K562 (cell line): Measurements from ENCODE around the gene BSDC1. TPM values are rescaled to one million over a fixed set of nuclear protein-coding genes. Genes with fewer than 3 reads are reported as not detected.
A peak's percentile ranks its signal among the peaks of the same experiment; 100 is the strongest.

Source experiments
- ATF6 ChIP-seq: sonication (generic); formaldehyde crosslinking; IDR thresholded peaks from 2 replicates; pipeline ENCODE4 v1.4.0; 2020; ENCODE audit warnings: mild to moderate bottlenecking, missing genetic modification reagents
- BCOR ChIP-seq: fragments of 450-650 bp; IDR thresholded peaks from 2 replicates; pipeline ENCODE4 v1.6.1; 2016
- CBFA2T2 ChIP-seq: fragments of 450-650 bp; conservative IDR thresholded peaks from 2 replicates; pipeline ENCODE4 v1.6.1; 2017; ENCODE audit warnings: mild to moderate bottlenecking
- CCNT2 ChIP-seq: IDR thresholded peaks from 2 replicates; pipeline ENCODE4 v1.6.1; 2011; ENCODE audit warnings: borderline replicate concordance, low read depth, mild to moderate bottlenecking, moderate library complexity, mixed read lengths, low read length; ENCODE audit not compliant: insufficient read length; ENCODE audit errors: extremely low read depth
- EP300 ChIP-seq: IDR thresholded peaks from 2 replicates; pipeline ENCODE4 v1.6.1; 2012; ENCODE audit warnings: low read length, improper control_type of control experiment
- FUS ChIP-seq: fragments of 200-400 bp; formaldehyde crosslinking; optimal IDR thresholded peaks from 2 replicates; pipeline ENCODE3; 2017; ENCODE audit warnings: low read depth, low read length
- HMGXB4 ChIP-seq: sonication (generic); formaldehyde crosslinking; IDR thresholded peaks from 2 replicates; pipeline ENCODE4 v1.8.1; 2023; ENCODE audit warnings: mild to moderate bottlenecking, missing genetic modification reagents
- HNRNPL ChIP-seq: fragments of 200-400 bp; formaldehyde crosslinking; IDR thresholded peaks from 2 replicates; pipeline ENCODE4 v1.6.1; 2017; ENCODE audit warnings: low read depth, mild to moderate bottlenecking, low read length
- MCM2 ChIP-seq: fragments of 450-650 bp; IDR thresholded peaks from 2 replicates; pipeline ENCODE4 v1.6.1; 2017; ENCODE audit warnings: low read depth, mild to moderate bottlenecking
- MTA3 ChIP-seq: fragments of 450-650 bp; formaldehyde crosslinking; IDR thresholded peaks from 2 replicates; pipeline ENCODE4 v1.6.1; 2017; ENCODE audit warnings: mild to moderate bottlenecking, borderline replicate concordance
- RCOR1 ChIP-seq, 2 experiments: IDR thresholded peaks; 2 replicates each; pipeline ENCODE4 v1.6.1; 2012; ENCODE audit warnings: low read depth in 2 of 2, low read length in 2 of 2, borderline replicate concordance in 1 of 2, improper control_type of control experiment in 1 of 2
- SMARCA4 ChIP-seq: fragments of 450-650 bp; IDR thresholded peaks from 2 replicates; pipeline ENCODE4 v1.6.1; 2016
- SNAPC5 ChIP-seq: fragments of 250-450 bp; sonication (Bioruptor Pico); IDR thresholded peaks from 2 replicates; pipeline ENCODE4 v1.8.0; 2021; ENCODE audit warnings: moderate library complexity, mild to moderate bottlenecking, inconsistent platforms
- TCF7L2 ChIP-seq: fragments of 150-350 bp; IDR thresholded peaks from 2 replicates; pipeline ENCODE4 v1.6.1; 2016; ENCODE audit warnings: low read depth, mild to moderate bottlenecking, low read length, moderate library complexity
- TRIM24 ChIP-seq, 2 experiments: fragments of 450-650 bp; IDR thresholded peaks; 2 replicates each; pipeline ENCODE4 v1.6.1; 2016
- ZNF197 ChIP-seq: fragments of 200-800 bp; sonication (Bioruptor generic); IDR thresholded peaks from 2 replicates; pipeline ENCODE4 v1.6.1; 2016; ENCODE audit warnings: low read depth, missing genetic modification characterization, missing compliant biosample characterization
- ZNF263 ChIP-seq: sonication (generic); formaldehyde crosslinking; IDR thresholded peaks from 2 replicates; pipeline ENCODE4 v1.8.0; 2022; ENCODE audit warnings: mild to moderate bottlenecking, missing genetic modification reagents, borderline replicate concordance
- ZNF79 ChIP-seq: fragments of 250-450 bp; sonication (Bioruptor Pico); IDR thresholded peaks from 2 replicates; pipeline ENCODE4 v1.4.0; 2020; ENCODE audit warnings: low read depth, mild to moderate bottlenecking, moderate library complexity
- polyA plus RNA-seq, 8 experiments: library from polyadenylated mRNA; depleted of rRNA in 4 of 8; stranded (reverse) in 5 of 8; unstranded in 3 of 8; fragments of >200 nt; fragmentation: Nextera tagmentation in 2 of 8; fragmentation: Illumina TruSeq in 1 of 8; extraction: Ambion mirVana in 2 of 8; extraction: Trizol in 1 of 8; gene quantifications; 2 replicates each; pipeline versions ENCODE4 v1.2.1 to v1.2.3, GENCODE V29; 2011 to 2014; ENCODE audit warnings: inconsistent platforms in 1 of 8, missing spikeins in 1 of 8
- total RNA-seq, 7 experiments: library from RNA; depleted of rRNA in 6 of 7; stranded (reverse); fragments of >200 nt in 6 of 7; fragmentation: Illumina TruSeq in 2 of 7; extraction: Trizol in 2 of 7; gene quantifications; 2 replicates each; pipeline versions ENCODE4 v1.2.1 to v1.2.3, GENCODE V29; 2011 to 2021; ENCODE audit warnings: low replicate concordance in 1 of 7
- TF ChIP-seq, protein P1 (sequence below): fragments of 250-450 bp; sonication (Bioruptor Pico); IDR thresholded peaks from 2 replicates; pipeline ENCODE4 v1.5.1; 2021; ENCODE audit warnings: mild to moderate bottlenecking
- TF ChIP-seq, protein P2 (sequence below): fragments of 250-450 bp; sonication (Bioruptor Pico); IDR thresholded peaks from 2 replicates; pipeline ENCODE4 v1.9.0; 2021; ENCODE audit warnings: mild to moderate bottlenecking, inconsistent platforms
- TF ChIP-seq, protein P3 (sequence below): fragments of 450-650 bp; formaldehyde crosslinking; IDR thresholded peaks from 2 replicates; pipeline ENCODE4 v1.4.0; 2022; ENCODE audit warnings: mild to moderate bottlenecking, moderate library complexity

The BSDC1 gene
- total and polyA plus RNA-seq, 9 of the 15 experiments (the other 6 are each of a cell fraction or from before 2014, with no cell fraction given), result 10.2 to 96.8 (median 73.1) TPM

GRCh38 chr1:32399843-32400242 lies 5.6 kb upstream of the BSDC1 start (continued):
- TF ChIP-seq ZNF263 (CRISPR knock-in tag) (no peak), SMARCA4 (peak; percentile 56; the same call in 1 of the 2 replicates), CCNT2 (no peak), FUS (no peak), ZNF79 (CRISPR knock-in tag) (no peak), SNAPC5 (CRISPR knock-in tag) (no peak), RCOR1 (IDR thresholded peaks at IDR 0.05; ENCODE audit: borderline replicate concordance in 1 of 2, low read depth in 2 of 2, low read length in 2 of 2) (peak in 1 of 2 experiments; percentile 53; a peak in 1 of 4 replicates), TRIM24 (IDR thresholded peaks at IDR 0.05) (peak; percentile 58 to 76; a peak in 2 of 4 replicates), ZNF197 (CRISPR knock-in tag) (no peak), ATF6 (CRISPR knock-in tag) (no peak), EP300 (peak; percentile 65; the same call in 1 of the 2 replicates), TCF7L2 (no peak), HNRNPL (no peak), BCOR (0 out of 2 replicates have a peak, but pooled peaks have one; percentile 78), CBFA2T2 (peak; percentile 92), MTA3 (no peak), HMGXB4 (no peak), MCM2 (no peak)
- TF ChIP-seq, protein P1, sequence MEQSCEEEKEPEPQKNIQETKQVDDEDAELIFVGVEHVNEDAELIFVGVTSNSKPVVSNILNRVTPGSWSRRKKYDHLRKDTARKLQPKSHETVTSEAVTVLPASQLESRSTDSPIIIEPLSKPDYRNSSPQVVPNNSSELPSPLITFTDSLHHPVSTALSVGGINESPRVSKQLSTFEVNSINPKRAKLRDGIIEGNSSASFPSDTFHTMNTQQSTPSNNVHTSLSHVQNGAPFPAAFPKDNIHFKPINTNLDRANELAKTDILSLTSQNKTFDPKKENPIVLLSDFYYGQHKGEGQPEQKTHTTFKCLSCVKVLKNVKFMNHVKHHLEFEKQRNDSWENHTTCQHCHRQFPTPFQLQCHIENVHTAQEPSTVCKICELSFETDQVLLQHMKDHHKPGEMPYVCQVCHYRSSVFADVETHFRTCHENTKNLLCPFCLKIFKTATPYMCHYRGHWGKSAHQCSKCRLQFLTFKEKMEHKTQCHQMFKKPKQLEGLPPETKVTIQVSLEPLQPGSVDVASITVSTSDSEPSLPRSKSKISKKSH (CRISPR knock-in tag), result no peak
- TF ChIP-seq, protein P2, sequence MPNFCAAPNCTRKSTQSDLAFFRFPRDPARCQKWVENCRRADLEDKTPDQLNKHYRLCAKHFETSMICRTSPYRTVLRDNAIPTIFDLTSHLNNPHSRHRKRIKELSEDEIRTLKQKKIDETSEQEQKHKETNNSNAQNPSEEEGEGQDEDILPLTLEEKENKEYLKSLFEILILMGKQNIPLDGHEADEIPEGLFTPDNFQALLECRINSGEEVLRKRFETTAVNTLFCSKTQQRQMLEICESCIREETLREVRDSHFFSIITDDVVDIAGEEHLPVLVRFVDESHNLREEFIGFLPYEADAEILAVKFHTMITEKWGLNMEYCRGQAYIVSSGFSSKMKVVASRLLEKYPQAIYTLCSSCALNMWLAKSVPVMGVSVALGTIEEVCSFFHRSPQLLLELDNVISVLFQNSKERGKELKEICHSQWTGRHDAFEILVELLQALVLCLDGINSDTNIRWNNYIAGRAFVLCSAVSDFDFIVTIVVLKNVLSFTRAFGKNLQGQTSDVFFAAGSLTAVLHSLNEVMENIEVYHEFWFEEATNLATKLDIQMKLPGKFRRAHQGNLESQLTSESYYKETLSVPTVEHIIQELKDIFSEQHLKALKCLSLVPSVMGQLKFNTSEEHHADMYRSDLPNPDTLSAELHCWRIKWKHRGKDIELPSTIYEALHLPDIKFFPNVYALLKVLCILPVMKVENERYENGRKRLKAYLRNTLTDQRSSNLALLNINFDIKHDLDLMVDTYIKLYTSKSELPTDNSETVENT, result no peak
- TF ChIP-seq, protein P3, sequence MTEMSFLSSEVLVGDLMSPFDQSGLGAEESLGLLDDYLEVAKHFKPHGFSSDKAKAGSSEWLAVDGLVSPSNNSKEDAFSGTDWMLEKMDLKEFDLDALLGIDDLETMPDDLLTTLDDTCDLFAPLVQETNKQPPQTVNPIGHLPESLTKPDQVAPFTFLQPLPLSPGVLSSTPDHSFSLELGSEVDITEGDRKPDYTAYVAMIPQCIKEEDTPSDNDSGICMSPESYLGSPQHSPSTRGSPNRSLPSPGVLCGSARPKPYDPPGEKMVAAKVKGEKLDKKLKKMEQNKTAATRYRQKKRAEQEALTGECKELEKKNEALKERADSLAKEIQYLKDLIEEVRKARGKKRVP (CRISPR knock-in tag), result no peak
